Natural killer cell treated with Interleukin-12 subunit alpha and Interleukin-12 subunit beta and Interleukin-15 and Interleukin-18, amount 100 ng/mL, for 72 hours (primary cell): ENCODE data around the gene MEGF10. TPM values are rescaled to one million over a fixed set of nuclear protein-coding genes. Genes with fewer than 3 reads are reported as not detected.
"Not testable (repeated sequence)": the region's sequence is repeated elsewhere in the genome, so short reads cannot be mapped to it uniquely, and the experiment has no call there.

Source experiments
- ATAC-seq, 2 donors: fragments of 150-1000 bp; cut with Tn5 transposase in 1 of 2; sonication (Bioruptor Pico), chemical (Tn5 transposase) in 1 of 2; 2 replicates each; pipeline ENCODE4 v1.10.0; 2021
- DNase-seq: peaks from one replicate; pipeline ENCODE4 v3.0.0; 2022; ENCODE audit warnings: low spot score
- H3K27ac Mint-ChIP-seq, 2 donors: 1 replicate in 1 of 2; 2 replicates in 1 of 2; pipeline ENCODE4 v1.8.0; 2022; ENCODE audit warnings: mixed read lengths in 2 of 2, mild to moderate bottlenecking in 1 of 2, moderate library complexity in 1 of 2
- H3K27me3 Mint-ChIP-seq, 2 donors: 1 replicate in 1 of 2; 2 replicates in 1 of 2; pipeline ENCODE4 v1.8.0; 2022; ENCODE audit warnings: mixed read lengths in 2 of 2
- H3K36me3 Mint-ChIP-seq: one replicate; pipeline ENCODE4 v1.8.0; 2022; ENCODE audit warnings: mixed read lengths
- H3K4me1 Mint-ChIP-seq, 2 donors: 1 replicate in 1 of 2; 2 replicates in 1 of 2; pipeline ENCODE4 v1.8.0; 2022; ENCODE audit warnings: low read depth in 2 of 2, mixed read lengths in 2 of 2, mild to moderate bottlenecking in 1 of 2
- H3K4me3 Mint-ChIP-seq: one replicate; pipeline ENCODE4 v1.8.0; 2022; ENCODE audit warnings: mixed read lengths
- H3K9me3 Mint-ChIP-seq: 2 replicates; pipeline ENCODE4 v1.8.0; 2022; ENCODE audit warnings: mixed read lengths
- total RNA-seq, 2 donors: library from RNA; stranded (reverse); gene quantifications; one replicate each; pipeline ENCODE4 v1.2.3, GENCODE V29; 2022

The MEGF10 gene
- total RNA-seq, 2 donors from 2014 or later = not detected

DNA sequence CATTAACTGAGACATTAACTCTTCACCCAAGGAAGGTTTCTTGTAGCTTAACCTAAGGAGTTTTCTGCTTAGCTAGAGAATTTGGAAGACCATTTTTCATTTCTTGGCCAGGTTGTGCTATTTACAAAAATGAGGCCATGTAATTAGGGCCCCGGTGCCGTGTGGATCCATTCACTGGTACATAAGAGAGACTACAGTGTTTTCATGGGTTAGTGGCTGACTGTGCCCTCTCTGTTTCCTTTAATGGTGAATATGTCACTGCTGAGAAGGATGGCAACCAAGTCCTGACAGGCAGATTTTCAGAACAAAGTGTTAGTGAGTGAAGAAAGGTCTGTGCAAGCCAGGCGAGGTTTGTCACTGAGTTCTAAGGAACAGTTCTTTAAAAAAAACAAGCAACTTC lies 15.4 kb downstream of the MEGF10 start:
- H3K4me1 Mint-ChIP-seq = no peaks in the 10 kb centered on the region
- peaks cover 11 to 35% of the 10 kb centered on the region in 2 donors for H3K27me3 Mint-ChIP-seq
- no peak overlapping the region for H3K27ac Mint-ChIP-seq
- H3K36me3 Mint-ChIP-seq = no peaks in the 10 kb centered on the region
- DNase-seq (no peak), ATAC-seq (no peak)
- H3K9me3 Mint-ChIP-seq = no peaks in the 10 kb centered on the region
- H3K4me3 Mint-ChIP-seq = no peak overlapping the region

DNA sequence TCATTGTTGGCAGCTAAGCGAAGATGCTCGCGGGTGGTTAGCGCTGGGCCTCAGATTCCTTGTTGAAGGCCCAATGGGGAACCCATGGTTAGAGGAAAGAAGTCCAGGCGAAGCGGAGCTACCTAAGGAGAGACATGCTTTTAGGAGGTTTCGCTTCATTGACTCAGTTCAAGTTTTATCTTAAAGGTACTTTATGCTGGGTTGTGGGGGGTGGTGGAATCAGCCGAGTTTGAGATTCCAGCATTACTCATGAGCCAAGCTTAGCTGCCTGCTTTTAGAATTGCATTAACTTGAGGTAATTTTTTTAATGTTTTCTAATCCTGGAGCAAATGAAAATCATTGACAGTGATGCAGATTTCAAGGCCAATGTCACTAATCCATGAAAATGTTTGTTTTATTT lies 16.1 kb downstream of the MEGF10 start:
- Mint-ChIP-seq H3K36me3 (no peaks in the 10 kb centered on the region), H3K4me1 (no peaks in the 10 kb centered on the region), H3K27me3 (peaks cover 10 to 35% of the 10 kb centered on the region in 2 donors), H3K9me3 (no peaks in the 10 kb centered on the region), H3K4me3 (no peak overlapping the region), H3K27ac (no peak overlapping the region)
- DNase-seq (no peak), ATAC-seq (no peak)

DNA sequence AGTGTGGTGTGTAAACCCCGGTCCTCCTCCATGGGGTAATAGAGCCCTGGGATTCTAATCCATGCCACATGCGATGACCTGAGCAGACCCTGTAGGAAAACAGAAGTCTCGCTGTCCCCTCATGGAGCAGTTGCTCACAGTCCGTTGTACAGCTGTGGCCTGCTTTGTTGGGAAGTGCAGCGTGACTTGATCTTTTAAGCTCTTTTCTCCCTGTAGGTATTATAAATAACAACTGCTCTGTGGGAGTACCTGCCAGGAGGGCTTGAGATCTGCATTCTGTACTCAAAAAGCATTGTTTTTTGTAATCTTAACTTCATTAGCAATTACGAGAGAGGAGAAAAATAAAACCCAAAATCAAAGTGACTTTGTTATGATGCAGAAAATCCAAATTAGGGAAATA lies 17.3 kb downstream of the MEGF10 start:
- Mint-ChIP-seq H3K27ac (no peak overlapping the region), H3K4me3 (no peak overlapping the region), H3K27me3 (peaks cover 6 to 26% of the 10 kb centered on the region in 2 donors), H3K36me3 (no peaks in the 10 kb centered on the region), H3K9me3 (no peaks in the 10 kb centered on the region), H3K4me1 (no peaks in the 10 kb centered on the region)
- ATAC-seq (no peak), DNase-seq (no peak)

DNA sequence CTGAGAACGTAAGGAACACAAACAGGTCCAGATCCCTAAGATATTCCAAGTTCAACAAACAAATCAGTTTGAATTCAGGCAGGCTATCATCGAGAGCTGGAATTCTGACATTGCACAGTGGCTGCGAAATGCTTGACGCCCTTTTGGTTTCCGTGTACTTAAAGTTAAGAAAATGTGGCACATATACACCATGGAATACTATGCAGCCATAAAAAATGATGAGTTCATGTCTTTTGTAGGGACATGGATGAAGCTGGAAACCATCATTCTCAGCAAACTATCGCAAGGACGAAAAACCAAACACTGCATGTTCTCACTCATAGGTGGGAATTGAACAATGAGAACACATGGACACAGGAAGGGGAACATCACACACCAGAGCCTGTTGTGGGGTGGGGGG lies 17.7 kb downstream of the MEGF10 start:
- not testable (repeated sequence) for H3K36me3 Mint-ChIP-seq, H3K9me3 Mint-ChIP-seq, H3K27ac Mint-ChIP-seq, H3K4me1 Mint-ChIP-seq, DNase-seq, H3K4me3 Mint-ChIP-seq, ATAC-seq
- peaks cover 6 to 24% of the 10 kb centered on the region in 2 donors for H3K27me3 Mint-ChIP-seq

DNA sequence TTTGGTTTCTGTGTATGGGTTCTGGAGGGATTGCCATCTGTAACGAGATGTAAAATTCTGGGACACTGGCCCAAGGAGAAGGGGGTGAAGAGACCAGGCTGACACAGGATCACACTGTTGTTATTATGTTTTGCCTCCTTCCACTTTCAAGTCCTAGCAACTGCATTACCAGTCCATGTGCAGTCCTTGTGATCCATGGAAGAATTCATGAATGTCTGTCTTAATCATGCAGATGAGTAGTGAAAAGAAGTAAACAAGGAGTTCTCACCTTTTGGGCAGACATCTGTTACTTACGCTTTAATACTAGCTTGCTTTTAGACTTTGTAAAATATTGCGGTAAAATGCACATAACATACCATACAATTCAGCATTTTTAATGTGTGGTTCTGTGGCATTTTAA lies 18.3 kb downstream of the MEGF10 start:
- no peaks in the 10 kb centered on the region for H3K9me3 Mint-ChIP-seq
- ATAC-seq (no peak), DNase-seq (no peak)
- peaks cover 6 to 30% of the 10 kb centered on the region in 2 donors for H3K27me3 Mint-ChIP-seq
- H3K36me3 Mint-ChIP-seq = no peaks in the 10 kb centered on the region
- no peak overlapping the region for H3K27ac Mint-ChIP-seq
- H3K4me1 Mint-ChIP-seq = no peaks in the 10 kb centered on the region
- no peak overlapping the region for H3K4me3 Mint-ChIP-seq

DNA sequence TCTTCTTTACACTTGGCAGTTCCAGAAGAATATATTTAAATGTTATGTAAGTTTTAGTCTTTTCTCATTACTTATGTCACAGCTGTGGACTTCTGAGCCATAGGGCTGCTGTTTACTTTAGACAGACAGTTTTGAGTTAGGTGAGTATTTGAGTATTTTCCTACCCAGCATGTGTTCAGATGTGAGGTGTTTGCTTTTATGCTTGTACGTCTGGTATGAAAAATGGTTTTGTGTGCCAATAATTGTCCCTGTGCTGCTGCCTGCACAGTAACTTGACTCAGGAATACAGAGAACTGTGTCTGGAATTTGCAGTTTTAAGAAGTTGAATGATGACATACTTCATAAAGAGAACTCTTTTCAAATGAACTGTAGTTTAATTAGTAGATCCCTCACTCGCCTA lies 20.8 kb downstream of the MEGF10 start:
- ATAC-seq (no peak), DNase-seq (no peak)
- Mint-ChIP-seq H3K4me3 (no peak overlapping the region), H3K9me3 (no peaks in the 10 kb centered on the region), H3K27ac (no peak overlapping the region), H3K27me3 (peaks cover 9 to 42% of the 10 kb centered on the region in 2 donors), H3K36me3 (no peaks in the 10 kb centered on the region), H3K4me1 (no peaks in the 10 kb centered on the region)

DNA sequence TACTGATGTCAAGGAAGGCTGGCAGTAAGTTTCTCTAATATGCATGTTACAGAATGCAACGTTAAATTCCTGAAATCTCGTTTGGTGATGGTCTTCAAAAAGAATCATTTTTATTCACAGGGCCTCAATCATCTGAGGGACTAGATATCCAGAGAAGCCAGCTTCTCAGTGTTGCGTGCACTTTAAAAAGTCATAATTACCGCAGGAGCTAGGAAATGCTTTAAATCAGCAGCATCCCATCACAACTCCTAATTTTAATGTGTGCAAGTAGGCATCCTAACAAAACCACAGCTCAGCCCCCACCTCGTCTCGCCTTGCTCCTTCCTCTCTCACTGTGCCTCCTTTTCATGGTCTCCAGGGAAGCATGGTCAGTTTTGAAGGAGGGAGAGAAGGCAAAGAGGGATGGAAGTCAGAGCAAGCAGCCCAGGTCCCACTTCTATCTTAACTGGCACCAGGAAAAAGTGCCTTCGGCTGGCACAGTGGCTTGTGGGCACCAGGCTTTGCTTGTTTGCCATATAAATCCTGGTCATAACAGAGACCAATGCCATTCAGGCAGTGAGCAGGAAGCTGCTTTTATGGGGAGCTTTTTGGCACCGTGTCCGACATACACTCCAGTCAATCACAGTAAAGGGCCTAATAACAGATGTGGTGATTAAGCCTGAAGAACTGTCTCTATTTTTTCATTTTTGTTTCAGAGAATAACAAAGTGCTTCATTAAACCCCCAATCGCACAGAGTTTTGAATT lies 21.4 kb downstream of the MEGF10 start:
- DNase-seq = no peak
- H3K4me3 Mint-ChIP-seq = no peak overlapping the region
- no peaks in the 10 kb centered on the region for H3K9me3 Mint-ChIP-seq
- no peaks in the 10 kb centered on the region for H3K36me3 Mint-ChIP-seq
- H3K27ac Mint-ChIP-seq = no peak overlapping the region
- peak in 1 of 2 donors; percentile 13 for ATAC-seq
- H3K27me3 Mint-ChIP-seq = peaks cover 9 to 48% of the 10 kb centered on the region in 2 donors
- no peaks in the 10 kb centered on the region for H3K4me1 Mint-ChIP-seq

DNA sequence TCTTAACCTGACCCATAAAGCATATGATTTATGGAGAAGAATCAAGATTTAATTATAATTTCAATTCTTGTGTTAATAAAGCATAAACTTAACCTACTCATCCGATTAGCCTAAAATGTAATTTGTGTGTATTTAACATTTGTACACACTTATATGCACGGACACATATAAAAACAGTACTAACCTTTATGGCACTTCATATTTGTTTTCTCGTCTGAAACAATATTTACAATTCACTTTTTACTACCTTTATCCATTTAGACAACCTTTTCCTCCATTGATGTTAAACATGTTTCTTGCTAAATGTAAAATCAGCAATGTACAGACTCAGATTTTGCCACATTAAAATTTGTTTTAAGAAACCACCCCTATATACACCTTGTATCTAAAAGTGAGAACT lies 22.8 kb downstream of the MEGF10 start:
- ATAC-seq = no peak
- no peak overlapping the region for H3K4me3 Mint-ChIP-seq
- no peak for DNase-seq
- H3K27ac Mint-ChIP-seq = no peak overlapping the region
- peaks cover 9 to 40% of the 10 kb centered on the region in 2 donors for H3K27me3 Mint-ChIP-seq
- no peaks in the 10 kb centered on the region for H3K36me3 Mint-ChIP-seq
- no peaks in the 10 kb centered on the region for H3K9me3 Mint-ChIP-seq
- H3K4me1 Mint-ChIP-seq = no peaks in the 10 kb centered on the region

DNA sequence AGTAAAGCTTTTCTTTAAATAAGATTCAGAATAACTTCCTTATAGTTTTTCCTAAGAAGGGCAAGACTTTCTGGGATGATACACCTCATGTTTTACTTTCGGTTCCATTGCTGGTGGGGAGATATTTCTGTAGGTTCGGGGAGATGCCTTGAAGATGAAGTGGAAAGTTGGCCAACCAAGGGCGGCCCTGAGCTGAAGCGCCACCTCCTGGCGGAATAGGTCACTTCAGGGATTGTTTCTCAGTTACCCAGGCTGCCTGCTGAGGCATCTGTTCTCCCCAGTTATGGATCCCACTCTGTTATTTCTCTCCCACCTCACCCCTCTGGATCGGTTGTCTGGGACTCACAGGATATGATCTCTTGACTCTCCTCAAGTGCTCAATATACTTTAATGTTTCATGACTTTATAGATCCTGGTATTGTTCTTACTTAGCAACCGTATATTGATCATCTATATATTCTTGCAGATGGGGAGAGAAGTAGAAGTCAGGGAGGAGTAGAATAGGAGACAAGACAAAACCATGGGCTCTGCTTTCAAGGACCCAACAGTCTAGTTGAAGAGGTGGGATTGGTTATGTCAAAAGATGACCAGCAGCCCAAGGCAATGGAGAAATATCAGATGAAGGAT lies 23.4 kb downstream of the MEGF10 start:
- H3K27ac Mint-ChIP-seq = no peak overlapping the region
- peaks cover 9 to 40% of the 10 kb centered on the region in 2 donors for H3K27me3 Mint-ChIP-seq
- ATAC-seq = peak; percentile 73 to 80
- DNase-seq = peak; percentile 68
- no peaks in the 10 kb centered on the region for H3K9me3 Mint-ChIP-seq
- H3K36me3 Mint-ChIP-seq = no peaks in the 10 kb centered on the region
- H3K4me1 Mint-ChIP-seq = no peaks in the 10 kb centered on the region
- H3K4me3 Mint-ChIP-seq = no peak overlapping the region

DNA sequence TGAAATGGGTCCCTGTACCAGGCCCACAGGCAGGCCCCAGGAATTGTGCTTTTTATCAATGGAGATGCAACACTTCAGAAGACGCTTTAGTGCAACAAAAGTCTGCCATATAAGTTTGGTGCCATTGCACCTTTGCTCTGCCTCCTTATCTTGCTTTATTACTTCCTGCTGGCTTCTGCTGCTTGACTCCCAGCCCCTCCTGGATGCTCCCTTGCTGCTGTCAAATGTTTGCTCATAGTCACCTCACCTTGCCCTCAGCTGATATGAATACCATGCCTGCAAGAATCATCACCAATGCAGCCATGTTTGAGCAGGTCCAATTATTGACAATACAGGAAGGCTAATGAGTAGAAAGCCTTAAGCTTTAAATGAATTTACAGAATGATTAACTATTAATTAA lies 25.4 kb downstream of the MEGF10 start:
- Mint-ChIP-seq H3K27ac (no peak overlapping the region), H3K9me3 (no peaks in the 10 kb centered on the region), H3K36me3 (no peaks in the 10 kb centered on the region), H3K27me3 (peaks cover 3 to 24% of the 10 kb centered on the region in 2 donors), H3K4me3 (no peak overlapping the region), H3K4me1 (peaks cover 10 to 12% of the 10 kb centered on the region in 2 donors)
- DNase-seq (no peak), ATAC-seq (no peak)

DNA sequence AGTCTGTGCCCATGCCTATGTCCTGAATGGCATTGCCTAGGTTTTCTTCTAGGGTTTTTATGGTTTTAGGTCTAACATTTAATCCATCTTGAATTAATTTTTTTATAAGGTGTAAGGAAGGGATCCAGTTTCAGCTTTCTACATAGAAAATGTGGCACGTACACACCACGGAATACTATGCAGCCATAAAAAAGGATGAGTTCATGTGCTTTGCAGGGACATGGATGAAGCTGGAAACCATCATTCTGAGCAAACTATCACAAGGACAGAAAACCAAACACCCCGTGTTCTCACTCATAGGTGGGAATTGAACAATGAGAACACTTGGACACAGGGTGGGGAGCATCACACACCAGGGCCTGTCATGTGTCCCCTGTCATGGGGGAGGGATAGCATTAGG lies 26.8 kb downstream of the MEGF10 start:
- H3K27ac Mint-ChIP-seq, DNase-seq, H3K36me3 Mint-ChIP-seq, ATAC-seq, H3K4me3 Mint-ChIP-seq, H3K9me3 Mint-ChIP-seq: not testable (repeated sequence)
- Mint-ChIP-seq H3K4me1 (peaks cover 24% of the 10 kb centered on the region in 2 donors), H3K27me3 (peaks cover 3 to 24% of the 10 kb centered on the region in 2 donors)

DNA sequence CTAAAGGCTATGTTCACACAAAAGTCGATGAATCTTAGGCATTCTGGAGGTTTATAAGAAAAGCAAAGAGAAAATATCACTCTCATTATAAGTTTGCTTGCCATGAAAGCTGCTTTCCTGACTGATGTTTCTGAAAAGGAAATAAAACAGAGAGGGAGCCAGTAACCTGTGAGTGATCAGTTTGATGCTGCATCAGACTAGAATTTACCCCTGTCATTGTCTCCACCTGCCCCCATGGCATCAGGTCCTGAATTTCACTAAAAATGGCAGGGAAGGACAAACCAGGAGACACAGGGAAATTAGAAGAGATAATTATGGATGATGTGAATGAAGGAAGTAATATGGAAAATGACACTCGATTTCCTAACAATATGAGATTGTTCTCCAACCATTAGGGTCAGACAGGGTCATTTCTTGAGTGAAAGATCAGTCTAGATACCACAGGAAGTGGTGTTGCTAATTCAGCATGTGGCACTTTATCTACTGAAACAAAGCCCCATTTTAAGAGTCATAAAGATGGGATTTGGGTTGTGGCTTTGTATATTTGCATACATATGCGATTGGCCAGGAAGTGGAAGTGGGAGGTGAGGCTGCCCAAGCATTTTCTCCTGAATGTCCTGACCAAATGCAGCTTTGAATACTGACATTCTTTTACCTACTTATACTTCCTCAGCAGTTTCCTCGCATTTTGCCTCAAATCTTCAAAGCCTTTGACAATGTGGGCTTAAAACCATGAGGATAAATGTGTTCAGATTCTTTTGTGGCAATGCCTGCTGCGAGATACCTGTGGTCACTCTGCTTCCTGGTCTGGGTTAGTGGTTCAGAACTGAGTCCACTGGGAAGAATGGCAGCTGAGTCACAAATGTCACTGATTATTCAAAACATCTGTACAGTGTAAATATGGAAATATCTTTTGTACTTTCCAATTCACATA lies 29.7 kb downstream of the MEGF10 start:
- Mint-ChIP-seq H3K4me1 (peaks cover 25 to 26% of the 10 kb centered on the region in 2 donors), H3K27me3 (peaks cover 6 to 24% of the 10 kb centered on the region in 2 donors), H3K9me3 (no peaks in the 10 kb centered on the region), H3K4me3 (peak overlapping the region; percentile 18), H3K27ac (peak overlapping the region; percentile 32 to 71), H3K36me3 (no peaks in the 10 kb centered on the region)
- DNase-seq = peak; percentile 61
- ATAC-seq = peak; percentile 91 to 93

DNA sequence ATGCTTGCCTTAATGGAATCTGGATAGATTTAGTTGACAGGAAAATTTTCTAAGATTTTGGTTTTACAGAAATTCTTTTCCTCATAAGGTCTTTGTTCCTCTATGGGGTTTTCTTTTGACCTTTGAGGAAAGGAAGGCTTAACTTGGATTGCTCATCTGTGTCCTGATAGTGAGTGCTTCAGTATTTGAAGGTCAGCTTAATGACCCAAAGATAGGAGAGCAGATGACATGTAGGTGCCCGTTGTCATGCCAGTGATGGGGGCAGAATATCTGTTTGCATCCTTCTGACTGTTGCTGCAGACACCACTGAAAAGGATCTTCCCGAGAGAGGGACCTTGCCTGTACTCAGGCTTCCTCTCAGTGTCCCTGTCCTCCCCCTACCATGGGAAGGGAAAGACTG lies 30.9 kb downstream of the MEGF10 start:
- peak overlapping the region; percentile 18 for H3K4me3 Mint-ChIP-seq
- H3K27me3 Mint-ChIP-seq = peaks cover 8 to 19% of the 10 kb centered on the region in 2 donors
- ATAC-seq (no peak), DNase-seq (no peak)
- H3K9me3 Mint-ChIP-seq = no peaks in the 10 kb centered on the region
- peak overlapping the region; percentile 32 to 71 for H3K27ac Mint-ChIP-seq
- H3K36me3 Mint-ChIP-seq = no peaks in the 10 kb centered on the region
- H3K4me1 Mint-ChIP-seq = peaks cover 25 to 26% of the 10 kb centered on the region in 2 donors
